Transverse colon (tissue), 4 donors: ENCODE data around the gene RTL10. TPM values are rescaled to one million over a fixed set of nuclear protein-coding genes. Genes with fewer than 3 reads are reported as not detected.
A peak's percentile ranks its signal among the peaks of the same experiment; 100 is the strongest.

Source experiments
- DNase-seq: peaks from one replicate; pipeline ENCODE4 v3.0.0-alpha.2; 2019
- H3K27ac ChIP-seq, 4 donors: fragments of 200-600 bp; sonication (generic); 2 replicates each; pipeline ENCODE4 v1.5.1; 2016 to 2018; ENCODE audit warnings: inconsistent platforms in 4 of 4
- H3K27me3 ChIP-seq: fragments of 200-600 bp; sonication (generic); 2 replicates; pipeline ENCODE4 v1.5.1; 2017; ENCODE audit warnings: inconsistent platforms
- H3K36me3 ChIP-seq, 4 donors: fragments of 200-600 bp; sonication (generic); 2 replicates each; pipeline ENCODE4 v1.5.1; 2017 to 2019; ENCODE audit warnings: inconsistent platforms in 4 of 4
- H3K4me1 ChIP-seq, 4 donors: fragments of 200-600 bp; sonication (generic); 2 replicates each; pipeline ENCODE4 v1.5.1; 2017 to 2020; ENCODE audit warnings: inconsistent platforms in 4 of 4
- H3K4me3 ChIP-seq, 4 donors: fragments of 200-600 bp; sonication (generic); 1 replicate in 1 of 4; 2 replicates in 3 of 4; pipeline versions ENCODE4 v1.5.1 to v1.6.1; 2017 to 2019; ENCODE audit warnings: inconsistent platforms in 4 of 4
- H3K9me3 ChIP-seq, 2 donors: fragments of 200-600 bp; sonication (generic); 2 replicates each; pipeline ENCODE4 v1.5.1; 2017 to 2019; ENCODE audit warnings: inconsistent platforms in 2 of 2
- CTCF ChIP-seq, 5 experiments: fragments of 200-600 bp in 3 of 5; fragments of 450-650 bp in 2 of 5; sonication (generic) in 3 of 5; IDR thresholded peaks; 1 replicate in 2 of 5; 2 replicates in 3 of 5; pipeline ENCODE4 v1.5.1; 2016 to 2017; ENCODE audit warnings: antibody characterized with exemption in 5 of 5, inconsistent platforms in 3 of 5, mild to moderate bottlenecking in 2 of 5, moderate library complexity in 1 of 5
- EP300 ChIP-seq: sonication (generic); formaldehyde crosslinking; IDR thresholded peaks from one replicate; pipeline ENCODE4 v1.6.1; 2017; ENCODE audit warnings: antibody characterized with exemption, low read depth
- POLR2A ChIP-seq: fragments of 450-650 bp; IDR thresholded peaks from one replicate; pipeline ENCODE4 v1.6.1; 2016; ENCODE audit warnings: antibody characterized with exemption, mild to moderate bottlenecking, moderate library complexity
- POLR2AphosphoS5 ChIP-seq, 3 donors: sonication (generic); formaldehyde crosslinking; IDR thresholded peaks; one replicate each; pipeline ENCODE4 v1.6.1; 2016; ENCODE audit warnings: antibody characterized with exemption in 3 of 3
- WGBS, 2 donors: methylation state at CpG; one replicate each; pipeline ENCODE4 v1.1.5; 2018; ENCODE audit warnings: low coverage in 1 of 2; 5-methylcytosine and 5-hydroxymethylcytosine counted together
- in situ Hi-C, 4 donors: fragments of 200-750 bp; cut with MboI; loops; one replicate each; pipeline versions ENCODE4 v1.15.0 to v1.15.1; 2017; ENCODE audit warnings: low sequenced_read_pairs in 3 of 4, low pct_ligation_motif_present in 1 of 4, low pct_unique_long_range_greater_than_20kb in 1 of 4
- intact Hi-C: fragments of 100-400 bp; cut with DNase I; formaldehyde crosslinking; loops from one replicate; pipeline ENCODE4 v1.15.1; 2023; ENCODE audit warnings: low total_unique reads
- total RNA-seq, 4 donors: library from RNA; depleted of rRNA; stranded (reverse); fragments of >200 nt; gene quantifications; one replicate each; pipeline ENCODE4 v1.1.0, GENCODE V29; 2016

Gene RTL10
- total RNA-seq, result 10 to 100 TPM in 1 of 4 donors, 1 to 10 TPM in 3; 7.1 to 16.8 (median 7.8) TPM

- 1% methylated on average over 80 of the region's 81 CpGs; no CpG with 5 or more reads in 1 of the 2 donors for WGBS, 2 donors
Observed at GRCh38 chr22:19854778-19855503, at the start of gene RTL10, which contains the start of gene GNB1L. Gene RTL10, minus strand, starts transcription at chr22:19854874. Its CDS starts 2,613 bp downstream, at chr22:19852261. Gene GNB1L, minus strand, starts transcription at chr22:19854874. Its CDS starts 33,519 bp downstream, at chr22:19821355.

GRCh38 chr22:19904174-19904856 is 49.6 kb upstream of the RTL10 start:
- H3K4me1 ChIP-seq, result peaks cover 0 to 8% (median 6%) of the 10 kb centered on the region in 4 donors
- no peak for DNase-seq
- H3K27ac ChIP-seq, result no peak overlapping the region
- 67 to 83% methylated on average over 1 to 16 of the region's 16 CpGs for WGBS, 2 donors
- intact Hi-C loops, result no loop called here
- no peak overlapping the region for H3K4me3 ChIP-seq
- H3K9me3 ChIP-seq, result no peaks in the 10 kb centered on the region
- in situ Hi-C loops, result no loop called here
- TF ChIP-seq POLR2AphosphoS5 (IDR thresholded peaks at IDR 0.05), result no peak
- no peaks in the 10 kb centered on the region for H3K27me3 ChIP-seq
- H3K36me3 ChIP-seq, result no peaks in the 10 kb centered on the region

More at GRCh38 chr22:19854778-19855503, at the start of gene RTL10, which contains the start of gene GNB1L:
- H3K27me3 ChIP-seq, result no peaks in the 10 kb centered on the region
- in situ Hi-C loops, result no loop called here
- no peaks in the 10 kb centered on the region for H3K9me3 ChIP-seq
- intact Hi-C loops, result loop anchor here (10.0 kb wide), 1 partner anchor 360 kb away; no protein-coding TSS in a partner anchor
- peak within 1 kb of the TSS; percentile 60 to 95 (median 90) for H3K4me3 ChIP-seq
- peaks cover 0 to 4% (median 0%) of the 10 kb centered on the region in 4 donors for H3K36me3 ChIP-seq
- TF ChIP-seq POLR2AphosphoS5 (IDR thresholded peaks at IDR 0.05) (peak; percentile 95 to 97 (median 96)), POLR2A (peak; percentile 96), EP300 (no peak), CTCF (IDR thresholded peaks at IDR 0.05) (peak in 1 of 5 experiments; percentile 16)
- H3K4me1 ChIP-seq, result peaks cover 16 to 25% (median 22%) of the 10 kb centered on the region in 4 donors
- peak; percentile 98 for DNase-seq
- H3K27ac ChIP-seq, result peak within 1 kb of the TSS; percentile 90 to 97 (median 94)

- in situ Hi-C loops (no loop called here), intact Hi-C loops (no loop called here)
- H3K9me3 ChIP-seq, result no peaks in the 10 kb centered on the region
Observed at GRCh38 chr22:19903513-19903912, 48.8 kb upstream of the RTL10 start.

GRCh38 chr22:19903031-19903430 is 48.4 kb upstream of the RTL10 start:
- Histone ChIP-seq H3K4me3 (no peak overlapping the region), H3K9me3 (no peaks in the 10 kb centered on the region), H3K27me3 (no peaks in the 10 kb centered on the region), H3K36me3 (no peaks in the 10 kb centered on the region), H3K27ac (no peak overlapping the region), H3K4me1 (peaks cover 0 to 8% (median 6%) of the 10 kb centered on the region in 4 donors)
- intact Hi-C loops, result no loop called here
- in situ Hi-C loops, result no loop called here
- WGBS, 2 donors, result 91% methylated on average over 9 of the region's 9 CpGs; no CpG with 5 or more reads in 1 of the 2 donors
- no peak for DNase-seq
- TF ChIP-seq POLR2A (no peak), POLR2AphosphoS5 (IDR thresholded peaks at IDR 0.05) (no peak), EP300 (no peak)

More at GRCh38 chr22:19903513-19903912, 48.8 kb upstream of the RTL10 start:
- WGBS, 2 donors, result 82% methylated on average over 12 of the region's 12 CpGs; no CpG with 5 or more reads in 1 of the 2 donors
- no peak for DNase-seq
- no peak overlapping the region for H3K27ac ChIP-seq
- H3K27me3 ChIP-seq, result no peaks in the 10 kb centered on the region
- H3K36me3 ChIP-seq, result no peaks in the 10 kb centered on the region
- TF ChIP-seq POLR2A, result no peak
- TF ChIP-seq POLR2AphosphoS5 (IDR thresholded peaks at IDR 0.05), result no peak
- TF ChIP-seq EP300, result no peak
- no peak for TF ChIP-seq CTCF (IDR thresholded peaks at IDR 0.05)
- peaks cover 0 to 8% (median 6%) of the 10 kb centered on the region in 4 donors for H3K4me1 ChIP-seq
- no peak overlapping the region for H3K4me3 ChIP-seq

GRCh38 chr22:19902245-19902715 is 47.6 kb upstream of the RTL10 start:
- TF ChIP-seq POLR2AphosphoS5 (IDR thresholded peaks at IDR 0.05) (no peak), POLR2A (no peak), EP300 (no peak), CTCF (IDR thresholded peaks at IDR 0.05) (no peak)
- intact Hi-C loops, result no loop called here
- DNase-seq, result no peak
- H3K4me3 ChIP-seq, result no peak overlapping the region
- no peaks in the 10 kb centered on the region for H3K36me3 ChIP-seq
- H3K9me3 ChIP-seq, result no peaks in the 10 kb centered on the region
- 86% methylated on average over 6 of the region's 7 CpGs; no CpG with 5 or more reads in 1 of the 2 donors for WGBS, 2 donors
- no peaks in the 10 kb centered on the region for H3K27me3 ChIP-seq
- in situ Hi-C loops, result no loop called here
- peaks cover 0 to 8% (median 6%) of the 10 kb centered on the region in 4 donors for H3K4me1 ChIP-seq
- no peak overlapping the region for H3K27ac ChIP-seq
